BLaER1 treated with 17β-estradiol and CSF1 and Interleukin-3, amounts not matched to agents 10 nM and 100 nM (cell line): ENCODE results near the gene NUDT19.
"Not testable (repeated sequence)": the region's sequence is repeated elsewhere in the genome, so short reads cannot be mapped to it uniquely, and the experiment has no call there.

ENCODE experiments used
- H3K27ac ChIP-seq, 11 experiments: shearing (Covaris generic); formaldehyde crosslinking; 2 replicates each; pipeline ENCODE4 v1.8.1; 2022
- H3K27me3 ChIP-seq, 11 experiments: shearing (Covaris generic); formaldehyde crosslinking; 2 replicates each; pipeline ENCODE4 v1.8.1; 2022
- H3K36me3 ChIP-seq, 11 experiments: shearing (Covaris generic); formaldehyde crosslinking; 2 replicates each; pipeline ENCODE4 v1.8.1; 2022
- H3K4me1 ChIP-seq, 10 experiments: shearing (Covaris generic); formaldehyde crosslinking; 2 replicates each; pipeline ENCODE4 v1.8.1; 2022
- H3K4me2 ChIP-seq, 11 experiments: shearing (Covaris generic); formaldehyde crosslinking; 2 replicates each; pipeline ENCODE4 v1.8.1; 2022
- H3K4me3 ChIP-seq, 10 experiments: shearing (Covaris generic); formaldehyde crosslinking; 2 replicates each; pipeline ENCODE4 v1.8.1; 2022
- H3K9ac ChIP-seq, 11 experiments: shearing (Covaris generic); formaldehyde crosslinking; 2 replicates each; pipeline ENCODE4 v1.8.1; 2022
- H3K9me3 ChIP-seq, 11 experiments: shearing (Covaris generic); formaldehyde crosslinking; replicated peaks in 1 of 11; 2 replicates each; pipeline ENCODE4 v1.8.1; 2022
- H4K20me1 ChIP-seq, 11 experiments: shearing (Covaris generic); formaldehyde crosslinking; 2 replicates each; pipeline ENCODE4 v1.8.1; 2022
- Cebpa-rat ChIP-seq, 11 experiments: shearing (Covaris generic); IDR thresholded peaks; 2 replicates each; pipeline ENCODE4 v1.8.1; 2022

NUDT19 gene

GRCh38 chr19:32717496-32717895 lies 25.9 kb downstream of the NUDT19 start:
- H3K9ac ChIP-seq: no peak overlapping the region
- H3K9me3 ChIP-seq: peaks cover 5 to 15% (median 9%) of the 10 kb centered on the region in 11 experiments; a peak in 20 of 22 replicates
- peaks cover 0 to 9% (median 0%) of the 10 kb centered on the region in 11 experiments; a peak in 2 of 22 replicates for H4K20me1 ChIP-seq
- no peaks in the 10 kb centered on the region for H3K27me3 ChIP-seq
- TF ChIP-seq Cebpa-rat (IDR thresholded peaks at IDR 0.05): no peak
- H3K27ac ChIP-seq: no peak overlapping the region
- no peak overlapping the region for H3K4me2 ChIP-seq
- H3K36me3 ChIP-seq: peaks cover 43 to 61% (median 49%) of the 10 kb centered on the region in 11 experiments
- no peak overlapping the region for H3K4me3 ChIP-seq
- H3K4me1 ChIP-seq: no peaks in the 10 kb centered on the region

- Histone ChIP-seq H3K4me2 (no peak overlapping the region), H3K9me3 (peaks cover 5 to 15% (median 9%) of the 10 kb centered on the region in 11 experiments; a peak in 20 of 22 replicates), H3K36me3 (peaks cover 36 to 53% (median 41%) of the 10 kb centered on the region in 11 experiments), H3K9ac (no peak overlapping the region), H3K27ac (no peak overlapping the region), H3K27me3 (no peaks in the 10 kb centered on the region), H3K4me3 (no peak overlapping the region), H3K4me1 (no peaks in the 10 kb centered on the region), H4K20me1 (peaks cover 0 to 9% (median 0%) of the 10 kb centered on the region in 11 experiments; a peak in 2 of 22 replicates)
- no peak for TF ChIP-seq Cebpa-rat (IDR thresholded peaks at IDR 0.05)
Observed at GRCh38 chr19:32718286-32718685, 26.7 kb downstream of the NUDT19 start.

- peaks cover 0 to 9% (median 0%) of the 10 kb centered on the region in 11 experiments; a peak in 1 of 22 replicates for H4K20me1 ChIP-seq
- no peak for TF ChIP-seq Cebpa-rat (IDR thresholded peaks at IDR 0.05)
- no peak within 1 kb of the TSS for H3K27ac ChIP-seq
- no peaks in the 10 kb centered on the region for H3K27me3 ChIP-seq
- no peak within 1 kb of the TSS for H3K9ac ChIP-seq
- H3K36me3 ChIP-seq: peaks cover 22 to 40% (median 28%) of the 10 kb centered on the region in 11 experiments
- H3K9me3 ChIP-seq: peaks cover 5 to 15% (median 9%) of the 10 kb centered on the region in 11 experiments; a peak in 20 of 22 replicates
- H3K4me1 ChIP-seq: no peaks in the 10 kb centered on the region
- no peak within 1 kb of the TSS for H3K4me2 ChIP-seq
- no peak within 1 kb of the TSS for H3K4me3 ChIP-seq
Observed at GRCh38 chr19:32719611-32720059, 28.0 kb downstream of the NUDT19 start, which contains the start of gene TDRD12. TSS of gene TDRD12 (plus strand) at chr19:32719767. CDS start at chr19:32720073, 306 bp downstream.

GRCh38 chr19:32720216-32720935 lies 28.8 kb downstream of the NUDT19 start:
- Histone ChIP-seq H3K9me3 (peaks cover 5 to 15% (median 9%) of the 10 kb centered on the region in 11 experiments; a peak in 20 of 22 replicates), H4K20me1 (peaks cover 0 to 9% (median 0%) of the 10 kb centered on the region in 11 experiments; a peak in 1 of 22 replicates), H3K4me1 (no peaks in the 10 kb centered on the region), H3K4me2 (no peak overlapping the region), H3K9ac (no peak overlapping the region), H3K4me3 (no peak overlapping the region), H3K36me3 (peaks cover 15 to 32% (median 21%) of the 10 kb centered on the region in 11 experiments), H3K27me3 (no peaks in the 10 kb centered on the region), H3K27ac (no peak overlapping the region)
- TF ChIP-seq Cebpa-rat (IDR thresholded peaks at IDR 0.05): no peak

GRCh38 chr19:32720936-32721250 lies 29.3 kb downstream of the NUDT19 start:
- Histone ChIP-seq H3K27ac (no peak overlapping the region), H3K4me2 (no peak overlapping the region), H3K4me3 (no peak overlapping the region), H3K36me3 (peaks cover 10 to 27% (median 17%) of the 10 kb centered on the region in 11 experiments; a peak in 20 of 22 replicates), H4K20me1 (peaks cover 0 to 9% (median 0%) of the 10 kb centered on the region in 11 experiments; a peak in 1 of 22 replicates), H3K9ac (no peak overlapping the region), H3K4me1 (no peaks in the 10 kb centered on the region), H3K9me3 (peaks cover 5 to 19% (median 11%) of the 10 kb centered on the region in 11 experiments; a peak in 20 of 22 replicates), H3K27me3 (no peaks in the 10 kb centered on the region)
- TF ChIP-seq Cebpa-rat (IDR thresholded peaks at IDR 0.05): no peak

- no peak for TF ChIP-seq Cebpa-rat (IDR thresholded peaks at IDR 0.05)
- Histone ChIP-seq H3K27me3 (no peaks in the 10 kb centered on the region), H3K9ac (no peak overlapping the region), H3K27ac (no peak overlapping the region), H4K20me1 (no peaks in the 10 kb centered on the region), H3K36me3 (no peaks in the 10 kb centered on the region), H3K4me3 (no peak overlapping the region), H3K4me1 (no peaks in the 10 kb centered on the region), H3K4me2 (no peak overlapping the region), H3K9me3 (no peaks in the 10 kb centered on the region)
Observed at GRCh38 chr19:32735936-32736335, 44.3 kb downstream of the NUDT19 start.

GRCh38 chr19:32743021-32743420 lies 51.4 kb downstream of the NUDT19 start:
- Histone ChIP-seq H3K9me3 (no peaks in the 10 kb centered on the region), H4K20me1 (no peaks in the 10 kb centered on the region), H3K4me2 (no peak overlapping the region), H3K36me3 (no peaks in the 10 kb centered on the region), H3K4me1 (peaks cover 0 to 12% (median 5%) of the 10 kb centered on the region in 10 experiments; a peak in 5 of 20 replicates), H3K27me3 (peaks cover 0 to 20% (median 3%) of the 10 kb centered on the region in 11 experiments; a peak in 7 of 22 replicates), H3K27ac (no peak overlapping the region), H3K9ac (no peak overlapping the region), H3K4me3 (no peak overlapping the region)
- TF ChIP-seq Cebpa-rat (IDR thresholded peaks at IDR 0.05): no peak

- Histone ChIP-seq H3K4me3 (no peak overlapping the region), H3K4me1 (peaks cover 0 to 12% (median 5%) of the 10 kb centered on the region in 10 experiments; a peak in 5 of 20 replicates), H3K36me3 (no peaks in the 10 kb centered on the region), H3K27me3 (peaks cover 0 to 20% (median 3%) of the 10 kb centered on the region in 11 experiments; a peak in 7 of 22 replicates), H3K9ac (no peak overlapping the region), H3K4me2 (no peak overlapping the region), H4K20me1 (peaks cover 0 to 3% (median 0%) of the 10 kb centered on the region in 11 experiments; a peak in 2 of 22 replicates), H3K27ac (no peak overlapping the region), H3K9me3 (no peaks in the 10 kb centered on the region)
- TF ChIP-seq Cebpa-rat (IDR thresholded peaks at IDR 0.05): no peak
Observed at GRCh38 chr19:32743447-32743846, 51.8 kb downstream of the NUDT19 start.

- Histone ChIP-seq H3K4me1 (peaks cover 0 to 12% (median 5%) of the 10 kb centered on the region in 10 experiments; a peak in 5 of 20 replicates), H3K4me2 (peak overlapping the region in 1 of 11 experiments; percentile 2; a peak in 2 of 22 replicates), H4K20me1 (peaks cover 0 to 9% (median 0%) of the 10 kb centered on the region in 11 experiments; a peak in 2 of 22 replicates), H3K27ac (no peak overlapping the region), H3K4me3 (no peak overlapping the region), H3K9ac (no peak overlapping the region), H3K36me3 (no peaks in the 10 kb centered on the region), H3K9me3 (no peaks in the 10 kb centered on the region), H3K27me3 (peaks cover 0 to 20% (median 3%) of the 10 kb centered on the region in 11 experiments; a peak in 7 of 22 replicates)
- no peak for TF ChIP-seq Cebpa-rat (IDR thresholded peaks at IDR 0.05)
Observed at GRCh38 chr19:32744555-32745325, 53.1 kb downstream of the NUDT19 start.

GRCh38 chr19:32745594-32746251 lies 54.1 kb downstream of the NUDT19 start:
- peak overlapping the region in 2 of 11 experiments; percentile 6 to 30; a peak in 3 of 22 replicates for H3K4me2 ChIP-seq
- H3K4me3 ChIP-seq, H3K9me3 ChIP-seq, H4K20me1 ChIP-seq, H3K9ac ChIP-seq, H3K36me3 ChIP-seq, H3K27ac ChIP-seq: not testable (repeated sequence)
- H3K27me3 ChIP-seq: peaks cover 0 to 20% (median 3%) of the 10 kb centered on the region in 11 experiments; a peak in 7 of 22 replicates
- peaks cover 0 to 12% (median 6%) of the 10 kb centered on the region in 10 experiments; a peak in 9 of 20 replicates for H3K4me1 ChIP-seq

- not testable (repeated sequence) for H3K9me3 ChIP-seq, H3K36me3 ChIP-seq, H3K9ac ChIP-seq, H3K4me3 ChIP-seq, H3K27ac ChIP-seq, H4K20me1 ChIP-seq
- Histone ChIP-seq H3K4me2 (peak overlapping the region in 4 of 11 experiments; percentile 4 to 25 (median 14); a peak in 3 of 22 replicates), H3K4me1 (peaks cover 0 to 12% (median 6%) of the 10 kb centered on the region in 10 experiments; a peak in 9 of 20 replicates), H3K27me3 (peaks cover 0 to 20% (median 3%) of the 10 kb centered on the region in 11 experiments; a peak in 7 of 22 replicates)
Observed at GRCh38 chr19:32746631-32747196, 55.1 kb downstream of the NUDT19 start.
